Neuronal stem cell (in vitro differentiated cells): ENCODE data around the gene ERC1.

Source experiments
- DNase-seq: peaks from one replicate; pipeline ENCODE4 v3.0.0-alpha.2; 2013; ENCODE audit warnings: low spot score
- H2AFZ ChIP-seq: one replicate; pipeline ENCODE4 v1.6.1; 2013; ENCODE audit warnings: mild to moderate bottlenecking, low read length, inconsistent platforms
- H2AK5ac ChIP-seq: 2 replicates; pipeline ENCODE4 v1.6.1; 2013; ENCODE audit warnings: low read depth, mild to moderate bottlenecking, inconsistent platforms, low read length, moderate library complexity, mixed read lengths
- H2BK120ac ChIP-seq: 2 replicates; pipeline ENCODE4 v1.6.1; 2013; ENCODE audit warnings: low read depth, mild to moderate bottlenecking, inconsistent platforms, low read length, moderate library complexity, mixed read lengths
- H2BK12ac ChIP-seq: one replicate; pipeline ENCODE4 v1.6.1; 2013; ENCODE audit warnings: low read length, inconsistent platforms
- H2BK15ac ChIP-seq: 2 replicates; pipeline ENCODE4 v1.6.1; 2013; ENCODE audit warnings: mild to moderate bottlenecking, low read length, inconsistent platforms, mixed read lengths
- H2BK5ac ChIP-seq: one replicate; pipeline ENCODE4 v1.6.1; 2013; ENCODE audit warnings: inconsistent platforms, mild to moderate bottlenecking, low read length, moderate library complexity
- H3K14ac ChIP-seq: one replicate; pipeline ENCODE4 v1.6.1; 2013; ENCODE audit warnings: low read length, inconsistent platforms
- H3K18ac ChIP-seq: 2 replicates; pipeline ENCODE4 v1.6.1; 2013; ENCODE audit warnings: low read length, inconsistent platforms
- H3K23ac ChIP-seq: 2 replicates; pipeline ENCODE4 v1.6.1; 2013; ENCODE audit warnings: low read depth, mild to moderate bottlenecking, mixed read lengths, low read length, inconsistent platforms; ENCODE audit not compliant: poor library complexity
- H3K27ac ChIP-seq: replicated peaks from 3 replicates; pipeline ENCODE4 v1.5.1; 2013; ENCODE audit warnings: low read length, inconsistent platforms
- H3K27me3 ChIP-seq, 3 experiments: 2 replicates each; pipeline ENCODE4 v1.6.1; 2013; ENCODE audit warnings: low read length in 3 of 3, mild to moderate bottlenecking in 2 of 3, inconsistent platforms in 1 of 3, low read depth in 1 of 3, mixed read lengths in 1 of 3, moderate library complexity in 1 of 3; ENCODE audit not compliant: control insufficient read depth in 3 of 3, insufficient read depth in 3 of 3
- H3K36me3 ChIP-seq, 2 donors: replicated peaks in 1 of 2; 2 replicates each; pipeline ENCODE4 v1.6.1; 2013; ENCODE audit warnings: low read length in 2 of 2; ENCODE audit not compliant: control insufficient read depth in 2 of 2, insufficient read depth in 2 of 2
- H3K4ac ChIP-seq: 2 replicates; pipeline ENCODE4 v1.6.1; 2013; ENCODE audit warnings: inconsistent platforms, mild to moderate bottlenecking, low read length, moderate library complexity
- H3K4me1 ChIP-seq, 2 donors: 1 replicate in 1 of 2; 2 replicates in 1 of 2; pipeline ENCODE4 v1.6.1; 2013; ENCODE audit warnings: low read length in 2 of 2, low read depth in 1 of 2; ENCODE audit not compliant: control insufficient read depth in 2 of 2, insufficient read depth in 1 of 2
- H3K4me2 ChIP-seq: one replicate; pipeline ENCODE4 v1.6.1; 2013; ENCODE audit warnings: mild to moderate bottlenecking, low read length, inconsistent platforms; ENCODE audit not compliant: insufficient read depth, poor library complexity, severe bottlenecking
- H3K4me3 ChIP-seq, 2 donors: 2 replicates each; pipeline ENCODE4 v1.5.1; 2013; ENCODE audit warnings: low read length in 2 of 2, mild to moderate bottlenecking in 2 of 2, inconsistent platforms in 1 of 2, moderate library complexity in 1 of 2
- H3K79me1 ChIP-seq: one replicate; pipeline ENCODE4 v1.6.1; 2013; ENCODE audit warnings: low read depth, mild to moderate bottlenecking, inconsistent platforms, low read length, moderate library complexity
- H3K9ac ChIP-seq: one replicate; pipeline ENCODE4 v1.6.1; 2013; ENCODE audit warnings: mild to moderate bottlenecking, low read depth, low read length, inconsistent platforms; ENCODE audit not compliant: poor library complexity
- H3K9me3 ChIP-seq, 2 donors: replicated peaks in 1 of 2; 2 replicates each; pipeline versions ENCODE3 to v1.6.1; 2013; ENCODE audit warnings: low read length in 2 of 2, mild to moderate bottlenecking in 2 of 2, inconsistent platforms in 1 of 2, low read depth in 1 of 2, mixed read lengths in 1 of 2, moderate library complexity in 1 of 2; ENCODE audit not compliant: control insufficient read depth in 2 of 2, insufficient read depth in 1 of 2
- H4K8ac ChIP-seq: one replicate; pipeline ENCODE4 v1.6.1; 2013; ENCODE audit warnings: low read depth, mild to moderate bottlenecking, inconsistent platforms, low read length, moderate library complexity
- H4K91ac ChIP-seq: one replicate; pipeline ENCODE4 v1.6.1; 2013; ENCODE audit warnings: low read length, low read depth, mild to moderate bottlenecking, inconsistent platforms; ENCODE audit not compliant: poor library complexity
- WGBS, 2 donors: extraction: QIAGEN DNeasy Blood & Tissue Kit; methylation state at CpG; one replicate each; pipeline ENCODE4 v1.1.7; 2013; ENCODE audit warnings: missing lambda C conversion rate in 2 of 2, mixed read lengths in 1 of 2; ENCODE audit not compliant: insufficient read length in 2 of 2, insufficient replicate concordance in 1 of 2; ENCODE audit errors: extremely low coverage in 2 of 2; 5-methylcytosine and 5-hydroxymethylcytosine counted together

ERC1 gene

GRCh38 chr12:1491983-1492697 lies 501.1 kb downstream of the ERC1 start:
- H2BK5ac ChIP-seq = no peak overlapping the region
- H4K91ac ChIP-seq = no peak overlapping the region
- no peak overlapping the region for H2BK15ac ChIP-seq
- no peak overlapping the region for H4K8ac ChIP-seq
- H3K4ac ChIP-seq = no peak overlapping the region
- H2BK120ac ChIP-seq = no peak overlapping the region
- H3K27ac ChIP-seq = no peak overlapping the region
- DNase-seq = no peak
- H3K14ac ChIP-seq = no peak overlapping the region
- no peak overlapping the region for H3K23ac ChIP-seq
- no peaks in the 10 kb centered on the region for H3K79me1 ChIP-seq
- H3K9ac ChIP-seq = no peak overlapping the region
- H3K4me1 ChIP-seq = peaks cover 6 to 9% of the 10 kb centered on the region in 2 donors
- no peak overlapping the region for H2AK5ac ChIP-seq
- H3K27me3 ChIP-seq = no peaks in the 10 kb centered on the region
- no peak overlapping the region for H2BK12ac ChIP-seq
- WGBS, 2 donors = no CpG with 5 or more reads among the region's 16 CpGs
- peaks cover 0 to 3% of the 10 kb centered on the region in 2 donors for H3K9me3 ChIP-seq
- H3K18ac ChIP-seq = peak overlapping the region; percentile 25
- H3K4me2 ChIP-seq = no peak overlapping the region
- H3K4me3 ChIP-seq = no peak overlapping the region
- H3K36me3 ChIP-seq = peaks cover 1 to 8% of the 10 kb centered on the region in 2 donors
- no peak overlapping the region for H2AFZ ChIP-seq

GRCh38 chr12:1493781-1494565 lies 502.9 kb downstream of the ERC1 start:
- Histone ChIP-seq H4K91ac (no peak overlapping the region), H3K18ac (no peak overlapping the region), H2BK5ac (no peak overlapping the region), H3K4ac (no peak overlapping the region), H3K9ac (no peak overlapping the region), H3K14ac (no peak overlapping the region), H2BK12ac (no peak overlapping the region), H2BK120ac (no peak overlapping the region), H2BK15ac (no peak overlapping the region), H3K23ac (no peak overlapping the region), H3K36me3 (peaks cover 1 to 8% of the 10 kb centered on the region in 2 donors), H3K9me3 (peaks cover 7 to 8% of the 10 kb centered on the region in 2 donors), H3K79me1 (no peaks in the 10 kb centered on the region), H2AFZ (no peak overlapping the region), H4K8ac (peak overlapping the region; percentile 44), H2AK5ac (no peak overlapping the region), H3K4me1 (peaks cover 4 to 5% of the 10 kb centered on the region in 2 donors), H3K4me3 (no peak overlapping the region), H3K27me3 (no peaks in the 10 kb centered on the region), H3K27ac (no peak overlapping the region), H3K4me2 (no peak overlapping the region)
- no CpG with 5 or more reads among the region's 15 CpGs for WGBS, 2 donors
- DNase-seq = no peak

- peaks cover 0 to 2% of the 10 kb centered on the region in 2 donors for H3K4me1 ChIP-seq
- no peak overlapping the region for H2BK120ac ChIP-seq
- H2AFZ ChIP-seq = no peak overlapping the region
- H2BK15ac ChIP-seq = no peak overlapping the region
- no peak overlapping the region for H3K23ac ChIP-seq
- H3K14ac ChIP-seq = no peak overlapping the region
- peak overlapping the region; percentile 66 for H3K18ac ChIP-seq
- H3K4me3 ChIP-seq = no peak overlapping the region
- WGBS, 2 donors = no CpG with 5 or more reads among the region's 7 CpGs
- H4K91ac ChIP-seq = no peak overlapping the region
- no peaks in the 10 kb centered on the region for H3K27me3 ChIP-seq
- no peak overlapping the region for H3K9ac ChIP-seq
- H2AK5ac ChIP-seq = no peak overlapping the region
- no peak overlapping the region for H2BK12ac ChIP-seq
- no peak overlapping the region for H3K27ac ChIP-seq
- no peak overlapping the region for H4K8ac ChIP-seq
- H2BK5ac ChIP-seq = no peak overlapping the region
- H3K4me2 ChIP-seq = no peak overlapping the region
- H3K79me1 ChIP-seq = no peaks in the 10 kb centered on the region
- no peak overlapping the region for H3K4ac ChIP-seq
- H3K36me3 ChIP-seq = peaks cover 1 to 8% of the 10 kb centered on the region in 2 donors
- peaks cover 12 to 14% of the 10 kb centered on the region in 2 donors for H3K9me3 ChIP-seq
- DNase-seq = no peak
These were observed 503.8 kb downstream of the ERC1 start for GRCh38 chr12:1494856-1495255.
